GM23338 (cell line): ENCODE measurements around the gene SGCD. TPM values are rescaled to one million over a fixed set of nuclear protein-coding genes. Genes with fewer than 3 reads are reported as not detected.

ENCODE experiments used
- ATAC-seq: fragments of 200-7000 bp; cut with Tn5 transposase; 3 replicates; pipeline ENCODE4 v1.9.1; 2020
- DNase-seq: peaks from one replicate; pipeline ENCODE4 v3.0.0-alpha.2; 2015; ENCODE audit warnings: low spot score
- H2AFZ ChIP-seq: fragments of 200-600 bp; sonication (generic); 2 replicates; pipeline ENCODE4 v1.8.0; 2016; ENCODE audit warnings: antibody characterized with exemption, mild to moderate bottlenecking, moderate library complexity
- H3F3A ChIP-seq: fragments of 200-600 bp; sonication (generic); replicated peaks from 2 replicates; pipeline ENCODE4 v1.8.0; 2017; ENCODE audit warnings: antibody characterized with exemption, mixed run types, low read depth
- H3K27ac ChIP-seq: fragments of 200-600 bp; sonication (generic); 2 replicates; pipeline ENCODE4 v1.6.1; 2016; ENCODE audit warnings: low read depth
- H3K27me3 ChIP-seq: fragments of 200-600 bp; sonication (generic); 2 replicates; pipeline ENCODE4 v1.8.0; 2016; ENCODE audit warnings: mild to moderate bottlenecking, mixed run types, moderate library complexity; ENCODE audit not compliant: insufficient read depth
- H3K36me3 ChIP-seq: fragments of 200-600 bp; sonication (generic); 2 replicates; pipeline ENCODE4 v1.8.0; 2016; ENCODE audit warnings: mild to moderate bottlenecking; ENCODE audit not compliant: insufficient read depth
- H3K4me1 ChIP-seq: fragments of 200-600 bp; sonication (generic); 2 replicates; pipeline ENCODE4 v1.8.0; 2016; ENCODE audit warnings: mild to moderate bottlenecking, moderate library complexity; ENCODE audit not compliant: insufficient read depth
- H3K4me2 ChIP-seq: fragments of 200-600 bp; sonication (generic); 2 replicates; pipeline ENCODE4 v1.7.1; 2017; ENCODE audit warnings: mixed run types
- H3K4me3 ChIP-seq: fragments of 200-600 bp; sonication (generic); 2 replicates; pipeline ENCODE4 v1.6.1; 2016; ENCODE audit warnings: mixed run types
- H3K79me2 ChIP-seq: fragments of 200-600 bp; sonication (generic); replicated peaks from 2 replicates; pipeline ENCODE4 v1.8.0; 2017; ENCODE audit warnings: mild to moderate bottlenecking; ENCODE audit not compliant: insufficient read depth
- H3K9me2 ChIP-seq: fragments of 200-600 bp; sonication (generic); 2 replicates; pipeline ENCODE4 v1.8.0; 2017; ENCODE audit not compliant: insufficient read depth
- H4K20me1 ChIP-seq: fragments of 200-600 bp; sonication (generic); replicated peaks from 2 replicates; pipeline ENCODE4 v1.8.0; 2017; ENCODE audit warnings: mild to moderate bottlenecking; ENCODE audit not compliant: insufficient read depth
- H3K27ac Mint-ChIP-seq: 2 replicates; pipeline ENCODE4 v1.8.0; 2020; ENCODE audit warnings: inconsistent platforms, mild to moderate bottlenecking, moderate library complexity, mixed read lengths
- H3K27me3 Mint-ChIP-seq: 3 replicates; pipeline ENCODE4 v1.8.0; 2022; ENCODE audit warnings: low read depth, mild to moderate bottlenecking, moderate library complexity, mixed read lengths, inconsistent platforms; ENCODE audit not compliant: insufficient read depth, poor library complexity
- H3K36me3 Mint-ChIP-seq: 3 replicates; pipeline ENCODE4 v1.8.0; 2021; ENCODE audit warnings: low read depth, mild to moderate bottlenecking, inconsistent platforms, moderate library complexity, mixed read lengths
- H3K4me1 Mint-ChIP-seq: 3 replicates; pipeline ENCODE4 v1.8.0; 2020; ENCODE audit warnings: mild to moderate bottlenecking, inconsistent platforms, mixed read lengths
- H3K4me3 Mint-ChIP-seq: 3 replicates; pipeline ENCODE4 v1.8.0; 2021; ENCODE audit warnings: moderate library complexity, mild to moderate bottlenecking, inconsistent platforms, mixed read lengths
- H3K9me3 Mint-ChIP-seq: 3 replicates; pipeline ENCODE4 v1.8.0; 2020; ENCODE audit warnings: moderate library complexity, mild to moderate bottlenecking, inconsistent platforms, mixed read lengths
- CREB1 ChIP-seq: fragments of 250-450 bp; sonication (Bioruptor Pico); IDR thresholded peaks from 2 replicates; pipeline ENCODE4 v1.5.0; 2020; ENCODE audit warnings: low read depth, mild to moderate bottlenecking, moderate library complexity
- EZH2 ChIP-seq: fragments of 200-600 bp; sonication (generic); IDR thresholded peaks from one replicate; pipeline ENCODE4 v1.8.0; 2017; ENCODE audit warnings: antibody characterized with exemption, mild to moderate bottlenecking, low read depth; ENCODE audit not compliant: unreplicated experiment
- EZH2phosphoT487 ChIP-seq: fragments of 200-600 bp; sonication (generic); IDR thresholded peaks from one replicate; pipeline ENCODE4 v1.8.1; 2018; ENCODE audit warnings: antibody characterized with exemption; ENCODE audit not compliant: unreplicated experiment
- JUNB ChIP-seq: IDR thresholded peaks from one replicate; pipeline ENCODE4 v1.6.1; 2016; ENCODE audit warnings: antibody characterized with exemption; ENCODE audit not compliant: unreplicated experiment
- NANOG ChIP-seq: IDR thresholded peaks from 2 replicates; pipeline ENCODE4 v1.6.1; 2016; ENCODE audit warnings: antibody characterized with exemption, borderline replicate concordance
- STAT1 ChIP-seq: IDR thresholded peaks from one replicate; pipeline ENCODE4 v1.6.1; 2016; ENCODE audit warnings: antibody characterized with exemption; ENCODE audit not compliant: unreplicated experiment
- ZNF114 ChIP-seq: fragments of 250-450 bp; sonication (Bioruptor Pico); IDR thresholded peaks from 2 replicates; pipeline ENCODE4 v1.5.0; 2020; ENCODE audit warnings: mild to moderate bottlenecking, moderate library complexity
- ZNF331 ChIP-seq: fragments of 250-450 bp; sonication (Bioruptor Pico); IDR thresholded peaks from 2 replicates; pipeline ENCODE4 v1.5.0; 2020; ENCODE audit warnings: low read depth, mild to moderate bottlenecking, moderate library complexity
- polyA plus RNA-seq: library from polyadenylated mRNA; unstranded; fragments of >200 nt; fragmentation: Nextera tagmentation; extraction: Ambion mirVana; gene quantifications from 2 replicates; pipeline ENCODE4 v1.2.1, GENCODE V29; 2016
- total RNA-seq: library from RNA; depleted of rRNA; stranded (reverse); fragments of >200 nt; shearing (Covaris generic); gene quantifications from 2 replicates; pipeline ENCODE4 v1.2.3, GENCODE V29; 2014
- TF ChIP-seq, protein P1 (sequence below): fragments of 250-450 bp; sonication (Bioruptor Pico); IDR thresholded peaks from 2 replicates; pipeline ENCODE4 v1.5.0; 2020; ENCODE audit warnings: mild to moderate bottlenecking, moderate library complexity
- TF ChIP-seq, protein P2 (sequence below): IDR thresholded peaks from 2 replicates; pipeline ENCODE4 v1.6.1; 2016; ENCODE audit warnings: antibody characterized with exemption
- TF ChIP-seq, protein P3 (sequence below): IDR thresholded peaks from one replicate; pipeline ENCODE4 v1.6.1; 2018; ENCODE audit warnings: antibody characterized with exemption; ENCODE audit not compliant: unreplicated experiment
- TF ChIP-seq, protein P4 (sequence below), 2 experiments: fragments of 200-600 bp in 1 of 2; sonication (generic) in 1 of 2; conservative IDR thresholded peaks; 2 replicates each; pipeline versions ENCODE4 v1.5.1 to v1.6.1; 2016 to 2017; ENCODE audit warnings: antibody characterized with exemption in 2 of 2, low read depth in 2 of 2, mild to moderate bottlenecking in 2 of 2, moderate library complexity in 1 of 2

Gene SGCD
- total and polyA plus RNA-seq, 2 experiments from 2014 or later: 0.03 to 0.05 TPM

DNA sequence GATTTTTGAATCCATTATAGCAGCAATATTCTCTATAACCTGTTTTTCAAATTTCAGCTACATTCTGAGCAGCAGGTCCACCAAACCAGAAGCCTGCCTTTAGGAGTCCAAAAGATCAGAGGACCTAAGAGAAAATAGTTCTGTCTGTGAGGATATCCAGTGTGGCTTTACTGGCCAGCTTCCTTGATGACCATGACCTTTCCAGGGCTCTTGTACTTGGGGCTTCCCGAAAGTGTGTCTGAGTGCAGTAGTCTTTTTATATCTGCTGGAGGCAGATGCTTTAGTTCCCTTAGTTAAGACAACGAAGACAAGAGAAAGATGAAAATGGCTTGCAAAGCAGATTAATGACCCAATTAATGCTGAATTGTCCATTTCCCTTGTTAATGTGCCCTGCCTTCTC is 72.4 kb downstream of the SGCD start:
- DNase-seq (no peak), ATAC-seq (no peak)
- no peak overlapping the region for H3K4me3 Mint-ChIP-seq
- peaks cover 10% of the 10 kb centered on the region for H3K4me1 Mint-ChIP-seq
- no peaks in the 10 kb centered on the region for H3K27me3 Mint-ChIP-seq
- H3K9me2 ChIP-seq: 0 out of 2 replicates have a peak, but pooled peaks cover 5% of the 10 kb centered on the region
- no peak overlapping the region for H3K4me3 ChIP-seq
- H3K27ac ChIP-seq: no peak overlapping the region
- no peaks in the 10 kb centered on the region for H3F3A ChIP-seq
- no peaks in the 10 kb centered on the region for H3K4me1 ChIP-seq
- no peaks in the 10 kb centered on the region for H3K9me3 Mint-ChIP-seq
- no peak overlapping the region for H3K27ac Mint-ChIP-seq
- no peaks in the 10 kb centered on the region for H3K27me3 ChIP-seq
- no peaks in the 10 kb centered on the region for H3K36me3 ChIP-seq
- no peak overlapping the region for H3K4me2 ChIP-seq
- no peaks in the 10 kb centered on the region for H3K79me2 ChIP-seq
- TF ChIP-seq NANOG (no peak), EZH2phosphoT487 (no peak), ZNF331 (CRISPR knock-in tag) (no peak), ZNF114 (CRISPR knock-in tag) (no peak), CREB1 (CRISPR knock-in tag) (no peak), EZH2 (no peak), JUNB (no peak), STAT1 (no peak)
- TF ChIP-seq, protein P1, sequence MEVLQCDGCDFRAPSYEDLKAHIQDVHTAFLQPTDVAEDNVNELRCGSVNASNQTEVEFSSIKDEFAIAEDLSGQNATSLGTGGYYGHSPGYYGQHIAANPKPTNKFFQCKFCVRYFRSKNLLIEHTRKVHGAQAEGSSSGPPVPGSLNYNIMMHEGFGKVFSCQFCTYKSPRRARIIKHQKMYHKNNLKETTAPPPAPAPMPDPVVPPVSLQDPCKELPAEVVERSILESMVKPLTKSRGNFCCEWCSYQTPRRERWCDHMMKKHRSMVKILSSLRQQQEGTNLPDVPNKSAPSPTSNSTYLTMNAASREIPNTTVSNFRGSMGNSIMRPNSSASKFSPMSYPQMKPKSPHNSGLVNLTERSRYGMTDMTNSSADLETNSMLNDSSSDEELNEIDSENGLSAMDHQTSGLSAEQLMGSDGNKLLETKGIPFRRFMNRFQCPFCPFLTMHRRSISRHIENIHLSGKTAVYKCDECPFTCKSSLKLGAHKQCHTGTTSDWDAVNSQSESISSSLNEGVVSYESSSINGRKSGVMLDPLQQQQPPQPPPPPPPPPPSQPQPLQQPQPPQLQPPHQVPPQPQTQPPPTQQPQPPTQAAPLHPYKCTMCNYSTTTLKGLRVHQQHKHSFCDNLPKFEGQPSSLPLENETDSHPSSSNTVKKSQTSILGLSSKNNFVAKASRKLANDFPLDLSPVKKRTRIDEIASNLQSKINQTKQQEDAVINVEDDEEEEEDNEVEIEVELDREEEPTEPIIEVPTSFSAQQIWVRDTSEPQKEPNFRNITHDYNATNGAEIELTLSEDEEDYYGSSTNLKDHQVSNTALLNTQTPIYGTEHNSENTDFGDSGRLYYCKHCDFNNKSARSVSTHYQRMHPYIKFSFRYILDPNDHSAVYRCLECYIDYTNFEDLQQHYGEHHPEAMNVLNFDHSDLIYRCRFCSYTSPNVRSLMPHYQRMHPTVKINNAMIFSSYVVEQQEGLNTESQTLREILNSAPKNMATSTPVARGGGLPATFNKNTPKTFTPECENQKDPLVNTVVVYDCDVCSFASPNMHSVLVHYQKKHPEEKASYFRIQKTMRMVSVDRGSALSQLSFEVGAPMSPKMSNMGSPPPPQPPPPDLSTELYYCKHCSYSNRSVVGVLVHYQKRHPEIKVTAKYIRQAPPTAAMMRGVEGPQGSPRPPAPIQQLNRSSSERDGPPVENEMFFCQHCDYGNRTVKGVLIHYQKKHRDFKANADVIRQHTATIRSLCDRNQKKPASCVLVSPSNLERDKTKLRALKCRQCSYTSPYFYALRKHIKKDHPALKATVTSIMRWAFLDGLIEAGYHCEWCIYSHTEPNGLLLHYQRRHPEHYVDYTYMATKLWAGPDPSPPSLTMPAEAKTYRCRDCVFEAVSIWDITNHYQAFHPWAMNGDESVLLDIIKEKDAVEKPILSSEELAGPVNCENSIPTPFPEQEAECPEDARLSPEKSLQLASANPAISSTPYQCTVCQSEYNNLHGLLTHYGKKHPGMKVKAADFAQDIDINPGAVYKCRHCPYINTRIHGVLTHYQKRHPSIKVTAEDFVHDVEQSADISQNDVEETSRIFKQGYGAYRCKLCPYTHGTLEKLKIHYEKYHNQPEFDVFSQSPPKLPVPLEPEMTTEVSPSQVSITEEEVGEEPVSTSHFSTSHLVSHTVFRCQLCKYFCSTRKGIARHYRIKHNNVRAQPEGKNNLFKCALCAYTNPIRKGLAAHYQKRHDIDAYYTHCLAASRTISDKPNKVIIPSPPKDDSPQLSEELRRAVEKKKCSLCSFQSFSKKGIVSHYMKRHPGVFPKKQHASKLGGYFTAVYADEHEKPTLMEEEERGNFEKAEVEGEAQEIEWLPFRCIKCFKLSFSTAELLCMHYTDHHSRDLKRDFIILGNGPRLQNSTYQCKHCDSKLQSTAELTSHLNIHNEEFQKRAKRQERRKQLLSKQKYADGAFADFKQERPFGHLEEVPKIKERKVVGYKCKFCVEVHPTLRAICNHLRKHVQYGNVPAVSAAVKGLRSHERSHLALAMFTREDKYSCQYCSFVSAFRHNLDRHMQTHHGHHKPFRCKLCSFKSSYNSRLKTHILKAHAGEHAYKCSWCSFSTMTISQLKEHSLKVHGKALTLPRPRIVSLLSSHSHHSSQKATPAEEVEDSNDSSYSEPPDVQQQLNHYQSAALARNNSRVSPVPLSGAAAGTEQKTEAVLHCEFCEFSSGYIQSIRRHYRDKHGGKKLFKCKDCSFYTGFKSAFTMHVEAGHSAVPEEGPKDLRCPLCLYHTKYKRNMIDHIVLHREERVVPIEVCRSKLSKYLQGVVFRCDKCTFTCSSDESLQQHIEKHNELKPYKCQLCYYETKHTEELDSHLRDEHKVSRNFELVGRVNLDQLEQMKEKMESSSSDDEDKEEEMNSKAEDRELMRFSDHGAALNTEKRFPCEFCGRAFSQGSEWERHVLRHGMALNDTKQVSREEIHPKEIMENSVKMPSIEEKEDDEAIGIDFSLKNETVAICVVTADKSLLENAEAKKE: no peak
- TF ChIP-seq, protein P2, sequence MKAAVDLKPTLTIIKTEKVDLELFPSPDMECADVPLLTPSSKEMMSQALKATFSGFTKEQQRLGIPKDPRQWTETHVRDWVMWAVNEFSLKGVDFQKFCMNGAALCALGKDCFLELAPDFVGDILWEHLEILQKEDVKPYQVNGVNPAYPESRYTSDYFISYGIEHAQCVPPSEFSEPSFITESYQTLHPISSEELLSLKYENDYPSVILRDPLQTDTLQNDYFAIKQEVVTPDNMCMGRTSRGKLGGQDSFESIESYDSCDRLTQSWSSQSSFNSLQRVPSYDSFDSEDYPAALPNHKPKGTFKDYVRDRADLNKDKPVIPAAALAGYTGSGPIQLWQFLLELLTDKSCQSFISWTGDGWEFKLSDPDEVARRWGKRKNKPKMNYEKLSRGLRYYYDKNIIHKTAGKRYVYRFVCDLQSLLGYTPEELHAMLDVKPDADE: no peak
- TF ChIP-seq, protein P3, sequence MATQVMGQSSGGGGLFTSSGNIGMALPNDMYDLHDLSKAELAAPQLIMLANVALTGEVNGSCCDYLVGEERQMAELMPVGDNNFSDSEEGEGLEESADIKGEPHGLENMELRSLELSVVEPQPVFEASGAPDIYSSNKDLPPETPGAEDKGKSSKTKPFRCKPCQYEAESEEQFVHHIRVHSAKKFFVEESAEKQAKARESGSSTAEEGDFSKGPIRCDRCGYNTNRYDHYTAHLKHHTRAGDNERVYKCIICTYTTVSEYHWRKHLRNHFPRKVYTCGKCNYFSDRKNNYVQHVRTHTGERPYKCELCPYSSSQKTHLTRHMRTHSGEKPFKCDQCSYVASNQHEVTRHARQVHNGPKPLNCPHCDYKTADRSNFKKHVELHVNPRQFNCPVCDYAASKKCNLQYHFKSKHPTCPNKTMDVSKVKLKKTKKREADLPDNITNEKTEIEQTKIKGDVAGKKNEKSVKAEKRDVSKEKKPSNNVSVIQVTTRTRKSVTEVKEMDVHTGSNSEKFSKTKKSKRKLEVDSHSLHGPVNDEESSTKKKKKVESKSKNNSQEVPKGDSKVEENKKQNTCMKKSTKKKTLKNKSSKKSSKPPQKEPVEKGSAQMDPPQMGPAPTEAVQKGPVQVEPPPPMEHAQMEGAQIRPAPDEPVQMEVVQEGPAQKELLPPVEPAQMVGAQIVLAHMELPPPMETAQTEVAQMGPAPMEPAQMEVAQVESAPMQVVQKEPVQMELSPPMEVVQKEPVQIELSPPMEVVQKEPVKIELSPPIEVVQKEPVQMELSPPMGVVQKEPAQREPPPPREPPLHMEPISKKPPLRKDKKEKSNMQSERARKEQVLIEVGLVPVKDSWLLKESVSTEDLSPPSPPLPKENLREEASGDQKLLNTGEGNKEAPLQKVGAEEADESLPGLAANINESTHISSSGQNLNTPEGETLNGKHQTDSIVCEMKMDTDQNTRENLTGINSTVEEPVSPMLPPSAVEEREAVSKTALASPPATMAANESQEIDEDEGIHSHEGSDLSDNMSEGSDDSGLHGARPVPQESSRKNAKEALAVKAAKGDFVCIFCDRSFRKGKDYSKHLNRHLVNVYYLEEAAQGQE: no peak
- TF ChIP-seq, protein P4, sequence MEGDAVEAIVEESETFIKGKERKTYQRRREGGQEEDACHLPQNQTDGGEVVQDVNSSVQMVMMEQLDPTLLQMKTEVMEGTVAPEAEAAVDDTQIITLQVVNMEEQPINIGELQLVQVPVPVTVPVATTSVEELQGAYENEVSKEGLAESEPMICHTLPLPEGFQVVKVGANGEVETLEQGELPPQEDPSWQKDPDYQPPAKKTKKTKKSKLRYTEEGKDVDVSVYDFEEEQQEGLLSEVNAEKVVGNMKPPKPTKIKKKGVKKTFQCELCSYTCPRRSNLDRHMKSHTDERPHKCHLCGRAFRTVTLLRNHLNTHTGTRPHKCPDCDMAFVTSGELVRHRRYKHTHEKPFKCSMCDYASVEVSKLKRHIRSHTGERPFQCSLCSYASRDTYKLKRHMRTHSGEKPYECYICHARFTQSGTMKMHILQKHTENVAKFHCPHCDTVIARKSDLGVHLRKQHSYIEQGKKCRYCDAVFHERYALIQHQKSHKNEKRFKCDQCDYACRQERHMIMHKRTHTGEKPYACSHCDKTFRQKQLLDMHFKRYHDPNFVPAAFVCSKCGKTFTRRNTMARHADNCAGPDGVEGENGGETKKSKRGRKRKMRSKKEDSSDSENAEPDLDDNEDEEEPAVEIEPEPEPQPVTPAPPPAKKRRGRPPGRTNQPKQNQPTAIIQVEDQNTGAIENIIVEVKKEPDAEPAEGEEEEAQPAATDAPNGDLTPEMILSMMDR (conservative IDR thresholded peaks at IDR 0.05; ENCODE audit: low read depth in 2 of 2): no peak
- H4K20me1 ChIP-seq: no peaks in the 10 kb centered on the region
- no peaks in the 10 kb centered on the region for H3K36me3 Mint-ChIP-seq
- no peak overlapping the region for H2AFZ ChIP-seq
